Skeletal muscle cell (primary cell): ENCODE measurements around the gene TOM1L2.
A peak's percentile ranks its signal among the peaks of the same experiment; 100 is the strongest.

ENCODE experiments used
- DNase-seq: peaks from one replicate; pipeline ENCODE4 v3.0.0-alpha.2; 2010; ENCODE audit warnings: low read depth
- H3K4me3 ChIP-seq: 2 replicates; pipeline ENCODE4 v1.5.1; 2011; ENCODE audit warnings: low read depth, mild to moderate bottlenecking, control low read depth, low read length, moderate library complexity

The TOM1L2 gene

GRCh38 chr17:17972126-17972951 lies at the start of gene TOM1L2, which contains the start of gene DRC3:
Gene TOM1L2, minus strand, starts transcription at chr17:17972400. Its CDS starts 87 bp downstream, at chr17:17972313.
Gene DRC3, plus strand, starts transcription at chr17:17972862. Its CDS starts 4,737 bp downstream, at chr17:17977599.
- DNase-seq = peak; percentile 100
- H3K4me3 ChIP-seq = peak within 1 kb of the TSS; percentile 80

- no peak overlapping the region for H3K4me3 ChIP-seq
- no peak for DNase-seq
Observed at GRCh38 chr17:18021372-18021771, 49.2 kb upstream of the TOM1L2 start.

DNA sequence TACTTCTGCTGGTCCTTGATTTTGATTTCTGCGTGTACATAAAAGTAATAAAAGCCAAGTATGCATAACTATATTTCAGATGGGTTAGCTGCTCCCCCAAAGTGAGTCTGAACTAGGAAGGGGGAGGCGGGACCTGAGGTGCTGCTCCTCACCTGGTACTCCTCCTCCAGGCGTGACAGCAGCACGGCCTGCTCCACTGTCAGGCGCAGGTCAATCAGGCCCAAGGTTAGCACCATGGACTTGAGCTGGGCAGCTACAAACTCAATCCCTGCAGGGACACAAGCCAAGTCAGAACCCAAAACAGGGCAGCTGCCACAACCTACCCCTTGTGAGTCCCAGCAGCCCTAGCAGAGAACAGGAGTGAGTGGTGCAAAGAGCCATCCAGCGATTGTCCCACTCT lies 48.8 kb upstream of the TOM1L2 start:
- no peak for DNase-seq
- H3K4me3 ChIP-seq = no peak overlapping the region

- no peak overlapping the region for H3K4me3 ChIP-seq
Observed at GRCh38 chr17:18019838-18020154, 47.6 kb upstream of the TOM1L2 start.

DNA sequence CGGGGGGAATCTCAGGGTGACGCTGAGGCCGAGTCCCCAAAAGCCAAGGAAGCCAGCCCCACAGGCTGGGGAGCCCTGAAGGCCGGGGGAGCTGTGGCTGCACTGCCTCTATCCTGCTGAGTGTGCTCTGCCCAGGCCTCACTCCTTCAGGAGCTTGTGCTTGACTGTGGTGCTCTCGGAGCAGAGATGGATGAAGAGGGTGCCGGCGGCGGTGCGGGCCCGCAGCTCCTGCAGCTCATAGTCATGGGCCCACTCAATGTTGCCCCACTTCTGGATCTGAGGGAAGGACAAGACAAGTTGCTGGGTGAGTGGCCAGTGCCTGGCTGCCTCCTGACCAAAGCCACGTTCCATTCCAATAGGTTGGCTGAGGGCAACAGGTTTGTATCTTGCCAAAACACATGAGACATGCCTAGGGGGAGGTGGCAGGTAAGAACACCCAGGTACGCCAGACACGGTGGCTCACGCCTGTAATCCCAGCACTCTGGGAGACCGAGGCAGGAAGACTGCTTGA lies 46.3 kb upstream of the TOM1L2 start:
- H3K4me3 ChIP-seq = no peak overlapping the region
- no peak for DNase-seq

More at GRCh38 chr17:18019838-18020154, 47.6 kb upstream of the TOM1L2 start:
- no peak for DNase-seq

GRCh38 chr17:18017958-18018357 lies 45.8 kb upstream of the TOM1L2 start:
- no peak for DNase-seq
- H3K4me3 ChIP-seq = no peak overlapping the region

DNA sequence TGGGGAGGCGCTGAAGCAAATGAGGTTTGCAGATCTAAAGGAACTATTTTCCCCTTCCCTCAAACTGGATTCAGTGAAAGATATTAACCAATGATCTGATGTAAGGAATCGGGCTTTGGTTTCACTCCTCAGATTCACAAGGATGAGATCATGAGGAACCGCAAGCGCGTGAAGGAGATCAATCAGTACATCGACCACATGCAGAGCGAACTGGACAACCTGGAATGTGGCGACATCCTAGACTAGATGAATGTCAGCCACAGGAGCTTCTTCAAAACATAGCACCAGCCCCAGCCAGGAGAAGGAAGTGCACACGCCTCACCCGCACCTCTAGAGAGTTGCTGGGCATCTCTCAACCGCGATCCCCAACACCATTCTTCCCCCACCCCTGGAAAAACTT lies 44.2 kb upstream of the TOM1L2 start:
- no peak for DNase-seq
- H3K4me3 ChIP-seq = no peak overlapping the region

GRCh38 chr17:18015593-18015992 lies 43.4 kb upstream of the TOM1L2 start:
- DNase-seq = no peak
- H3K4me3 ChIP-seq = no peak overlapping the region

- H3K4me3 ChIP-seq = no peak overlapping the region
- DNase-seq = no peak
Observed at GRCh38 chr17:18014006-18014405, 41.8 kb upstream of the TOM1L2 start.

- no peak overlapping the region for H3K4me3 ChIP-seq
- no peak for DNase-seq
Observed at GRCh38 chr17:18011286-18011685, 39.1 kb upstream of the TOM1L2 start.

DNA sequence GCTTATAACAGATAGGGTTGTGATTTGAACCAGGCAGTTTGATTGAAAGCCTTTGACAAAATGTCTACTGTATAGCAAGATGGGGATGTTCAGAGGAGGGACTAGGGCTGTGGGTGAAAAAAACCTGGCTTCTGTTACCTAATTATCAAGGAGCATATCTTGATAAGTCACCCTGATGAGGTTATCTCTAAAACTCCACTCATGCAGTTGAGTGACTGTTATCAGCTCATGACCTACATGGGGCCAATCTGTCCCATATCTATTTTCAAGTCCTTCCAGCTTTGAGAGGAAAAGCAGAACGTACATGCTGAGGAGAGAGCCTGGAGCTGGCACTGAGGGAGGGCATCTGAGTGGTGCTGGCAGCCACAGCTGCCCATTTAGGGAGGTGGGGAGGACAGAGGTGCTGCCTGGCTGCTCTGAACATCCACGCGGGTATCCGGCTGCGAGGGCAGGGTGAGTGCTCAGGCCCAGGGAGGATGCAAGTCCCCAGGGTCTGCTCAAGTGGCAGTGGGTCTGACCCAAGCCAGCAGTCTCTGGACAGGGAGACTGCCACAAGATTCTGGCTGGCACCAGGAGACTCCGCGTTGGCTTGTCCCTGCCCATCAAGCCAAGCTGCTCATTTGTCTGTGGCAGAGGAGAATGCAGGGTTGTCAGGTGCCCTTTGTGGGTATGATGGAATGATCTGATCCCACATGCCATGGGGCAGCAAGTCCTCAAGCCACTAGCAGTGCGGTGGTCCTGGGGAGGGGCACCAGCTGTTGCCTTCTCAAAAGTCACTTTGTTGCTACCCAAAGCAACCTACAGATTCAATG lies 37.6 kb upstream of the TOM1L2 start:
- H3K4me3 ChIP-seq = no peak overlapping the region
- no peak for DNase-seq

- no peak overlapping the region for H3K4me3 ChIP-seq
- DNase-seq = peak; percentile 35
Observed at GRCh38 chr17:18008496-18009268, 36.5 kb upstream of the TOM1L2 start.

- DNase-seq = no peak
- H3K4me3 ChIP-seq = no peak overlapping the region
Observed at GRCh38 chr17:18006495-18007239, 34.5 kb upstream of the TOM1L2 start.

DNA sequence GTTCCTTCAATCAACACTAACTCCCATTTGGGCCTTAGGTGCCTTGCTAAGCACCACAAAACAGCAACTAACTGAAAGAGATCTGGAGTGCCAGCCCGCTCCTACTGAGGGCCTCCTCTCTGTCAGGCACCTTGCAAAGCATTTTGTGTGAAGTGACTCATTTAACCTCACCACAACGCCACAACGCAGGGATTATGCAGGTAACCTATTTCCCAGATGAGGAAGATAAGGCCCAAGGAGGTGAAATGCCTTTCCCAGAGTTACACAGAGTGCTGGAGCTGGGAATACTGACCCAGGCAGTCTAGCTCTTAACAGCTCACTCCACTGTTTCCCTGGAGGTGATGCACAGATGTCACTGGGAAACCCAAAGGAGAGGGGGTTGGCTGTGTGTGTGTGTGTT lies 33.3 kb upstream of the TOM1L2 start:
- DNase-seq = no peak
- no peak overlapping the region for H3K4me3 ChIP-seq

GRCh38 chr17:18004884-18005305 lies 32.7 kb upstream of the TOM1L2 start:
- no peak overlapping the region for H3K4me3 ChIP-seq
- DNase-seq = no peak

DNA sequence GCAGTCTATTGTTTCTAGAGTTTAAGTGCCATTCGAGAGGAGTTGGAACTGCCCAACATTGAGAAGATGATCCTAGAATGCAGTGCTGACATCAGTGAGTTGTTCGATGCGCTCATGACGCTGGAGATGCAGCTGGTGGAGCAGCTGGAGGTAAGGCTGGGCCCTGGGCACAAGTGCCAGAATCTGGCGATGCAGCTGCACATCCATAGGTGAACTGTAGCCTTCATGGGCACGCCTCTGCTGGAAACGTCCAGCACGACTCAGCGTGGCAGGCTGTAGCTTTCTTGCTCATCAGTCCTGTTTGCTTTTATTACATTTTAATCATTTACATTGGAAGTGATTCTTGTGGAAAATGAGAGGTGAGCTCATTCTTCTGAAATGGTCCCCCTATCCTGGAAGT lies 32.1 kb upstream of the TOM1L2 start:
- DNase-seq = no peak
- H3K4me3 ChIP-seq = no peak overlapping the region

- DNase-seq = no peak
- H3K4me3 ChIP-seq = no peak overlapping the region
Observed at GRCh38 chr17:18002171-18002570, 30.0 kb upstream of the TOM1L2 start.

DNA sequence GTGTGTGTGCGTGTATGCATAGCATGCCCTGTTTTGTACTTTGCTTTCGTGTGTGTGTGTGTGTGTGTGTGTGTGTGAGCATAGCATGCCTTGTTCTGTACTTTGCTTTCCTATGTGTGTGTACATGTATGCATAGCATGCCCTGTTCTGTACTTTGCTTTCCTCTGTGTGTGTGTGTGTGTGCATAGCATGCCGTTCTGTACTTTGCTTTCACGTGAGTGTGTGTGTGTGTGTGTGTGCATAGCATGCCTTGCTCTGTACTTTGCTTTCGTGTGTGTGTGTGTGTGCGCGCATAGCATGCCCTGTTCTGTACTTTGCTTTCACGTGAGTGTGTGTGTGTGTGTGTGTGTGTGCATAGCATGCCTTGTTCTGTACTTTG lies 27.8 kb upstream of the TOM1L2 start:
- DNase-seq = no peak

GRCh38 chr17:17999364-18000029 lies 27.3 kb upstream of the TOM1L2 start:
- DNase-seq = peak; percentile 31

More for the DNA sequence above, 27.8 kb upstream of the TOM1L2 start:
- no peak overlapping the region for H3K4me3 ChIP-seq

More at GRCh38 chr17:17999364-18000029, 27.3 kb upstream of the TOM1L2 start:
- no peak overlapping the region for H3K4me3 ChIP-seq
